Measurements from ENCODE around the gene SMIM24. TPM values are rescaled to one million over a fixed set of nuclear protein-coding genes. Genes with fewer than 3 reads are reported as not detected.
A peak's percentile ranks its signal among the peaks of the same experiment; 100 is the strongest.

The SMIM24 gene
- total RNA-seq, 1 experiment from 2014 or later, result 1.9 TPM

DNA sequence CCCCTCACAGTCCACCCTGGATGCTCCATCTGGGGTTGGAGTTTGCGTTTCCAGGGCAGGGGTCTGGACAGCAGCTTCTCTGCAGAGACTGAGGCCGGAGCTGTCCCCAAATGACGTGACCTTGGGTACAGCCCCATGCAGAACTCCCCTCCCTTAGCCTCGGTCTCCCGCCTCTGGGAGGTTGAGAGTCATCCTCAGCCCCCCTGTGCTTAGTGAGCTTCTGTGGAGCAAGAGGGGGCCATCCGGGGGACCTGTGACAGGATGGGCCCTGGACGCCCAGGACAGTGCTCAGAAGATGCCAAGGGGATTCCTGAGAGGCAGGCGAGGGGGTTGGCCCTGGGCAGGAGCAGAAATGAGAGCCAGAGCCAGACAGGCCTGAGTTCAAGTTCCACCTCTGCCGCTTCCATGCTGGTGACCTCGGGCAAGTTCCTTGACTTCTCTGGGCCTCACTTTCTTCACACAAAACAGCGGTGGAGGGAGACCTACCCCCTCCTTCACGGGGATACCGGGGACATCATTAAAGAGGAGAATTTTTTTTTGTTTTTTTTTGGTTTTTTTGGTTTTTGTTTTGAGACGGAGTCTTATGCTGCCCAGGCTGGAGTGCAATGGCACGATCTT is 20.3 kb downstream of the SMIM24 start:
- H3K27me3 ChIP-seq (ENCODE audit: insufficient read depth, low read length), result peaks cover 17% of the 10 kb centered on the region
- no peak for DNase-seq
- H3K79me1 ChIP-seq (ENCODE audit: insufficient read depth, low read depth, low read length, poor library complexity, severe bottlenecking), result no peaks in the 10 kb centered on the region
- no peak overlapping the region for H4K5ac ChIP-seq (ENCODE audit: insufficient read length, low read depth, low read length)
- no peak overlapping the region for H3T11ph ChIP-seq (ENCODE audit: low read length)
- TF ChIP-seq, protein P1, sequence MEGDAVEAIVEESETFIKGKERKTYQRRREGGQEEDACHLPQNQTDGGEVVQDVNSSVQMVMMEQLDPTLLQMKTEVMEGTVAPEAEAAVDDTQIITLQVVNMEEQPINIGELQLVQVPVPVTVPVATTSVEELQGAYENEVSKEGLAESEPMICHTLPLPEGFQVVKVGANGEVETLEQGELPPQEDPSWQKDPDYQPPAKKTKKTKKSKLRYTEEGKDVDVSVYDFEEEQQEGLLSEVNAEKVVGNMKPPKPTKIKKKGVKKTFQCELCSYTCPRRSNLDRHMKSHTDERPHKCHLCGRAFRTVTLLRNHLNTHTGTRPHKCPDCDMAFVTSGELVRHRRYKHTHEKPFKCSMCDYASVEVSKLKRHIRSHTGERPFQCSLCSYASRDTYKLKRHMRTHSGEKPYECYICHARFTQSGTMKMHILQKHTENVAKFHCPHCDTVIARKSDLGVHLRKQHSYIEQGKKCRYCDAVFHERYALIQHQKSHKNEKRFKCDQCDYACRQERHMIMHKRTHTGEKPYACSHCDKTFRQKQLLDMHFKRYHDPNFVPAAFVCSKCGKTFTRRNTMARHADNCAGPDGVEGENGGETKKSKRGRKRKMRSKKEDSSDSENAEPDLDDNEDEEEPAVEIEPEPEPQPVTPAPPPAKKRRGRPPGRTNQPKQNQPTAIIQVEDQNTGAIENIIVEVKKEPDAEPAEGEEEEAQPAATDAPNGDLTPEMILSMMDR (conservative IDR thresholded peaks at IDR 0.05), result no peak
- H3K27me3 Mint-ChIP-seq (ENCODE audit: low read depth), result peaks cover 75% of the 10 kb centered on the region
- H3K4me3 Mint-ChIP-seq, result 0 out of 5 replicates have a peak overlapping the region, but pooled peaks of 1 of the 2 experiments have one; percentile 20
- H2BK15ac ChIP-seq (ENCODE audit: low read depth, low read length), result no peak overlapping the region
- H4K91ac ChIP-seq (ENCODE audit: insufficient read length, low read depth, low read length), result no peak overlapping the region
- H3K27ac Mint-ChIP-seq, result no peak overlapping the region
- H2BK20ac ChIP-seq (ENCODE audit: low read depth, low read length, poor library complexity, severe bottlenecking), result no peak overlapping the region
- peaks cover 14 to 30% of the 10 kb centered on the region in 2 experiments for H3K4me1 Mint-ChIP-seq
- H3K23ac ChIP-seq (ENCODE audit: insufficient read length, low read depth, low read length), result no peak overlapping the region
- no peak overlapping the region for H3K4ac ChIP-seq (ENCODE audit: low read depth, low read length)
- no peaks in the 10 kb centered on the region for H3K36me3 Mint-ChIP-seq (ENCODE audit: insufficient read depth in 1 of 3, low read depth in 3 of 3)
- no peak overlapping the region for H2BK5ac ChIP-seq (ENCODE audit: insufficient read length, low read length)
- H3K56ac ChIP-seq (ENCODE audit: insufficient read length, low read depth, low read length), result no peak overlapping the region
- H2BK120ac ChIP-seq (ENCODE audit: low read depth, low read length, poor library complexity, severe bottlenecking), result no peak overlapping the region
- no CpG with 5 or more reads among the region's 15 CpGs for WGBS (ENCODE audit: extremely low coverage, insufficient read length, low lambda C conversion rate)
- peaks cover 3% of the 10 kb centered on the region for H3K23me2 ChIP-seq (ENCODE audit: insufficient read length, low read depth, low read length, poor library complexity, severe bottlenecking)
- no peak overlapping the region for H4K8ac ChIP-seq (replicated peaks; ENCODE audit: insufficient read length, low read depth, low read length)
- H3K14ac ChIP-seq (ENCODE audit: insufficient read depth, low read length), result no peak overlapping the region
- no peaks in the 10 kb centered on the region for H3K9me3 ChIP-seq (ENCODE audit: control insufficient read depth, low read depth, low read length)
- H3K4me2 ChIP-seq (ENCODE audit: insufficient read depth, insufficient read length, low read length), result no peak overlapping the region
- no peak overlapping the region for H2AFZ ChIP-seq (ENCODE audit: low read length)
- H3K4me1 ChIP-seq (ENCODE audit: insufficient read depth, low read length), result no peaks in the 10 kb centered on the region; the same call in 1 of the 2 replicates
- no peaks in the 10 kb centered on the region for H3K79me2 ChIP-seq (ENCODE audit: insufficient read depth, low read length)
- H2AK5ac ChIP-seq (ENCODE audit: insufficient read length, low read length), result no peak overlapping the region
- H3K27ac ChIP-seq (ENCODE audit: insufficient read length, low read depth, low read length), result no peak overlapping the region
- no peak overlapping the region for H3K9ac ChIP-seq (ENCODE audit: extremely low read depth, insufficient read length, low read length)
- H2BK12ac ChIP-seq (ENCODE audit: insufficient read length, low read depth, low read length), result no peak overlapping the region
- no peak overlapping the region for H3K18ac ChIP-seq (ENCODE audit: insufficient read length, low read depth, low read length)
- no peaks in the 10 kb centered on the region for H4K20me1 ChIP-seq (ENCODE audit: control insufficient read depth, insufficient read depth, insufficient read length)
- H3K9me3 Mint-ChIP-seq, result no peaks in the 10 kb centered on the region

All from H9 (cell line).